Ovary (tissue), 3 donors: ENCODE measurements around the gene ANXA11.

Experiments used
- CTCF ChIP-seq, 3 donors: fragments of 450-650 bp in 2 of 3; fragments of 200-600 bp in 1 of 3; IDR thresholded peaks; one replicate each; pipeline versions ENCODE4 v1.5.1 to v1.8.0; 2016 to 2022; ENCODE audit warnings: antibody characterized with exemption in 3 of 3, mild to moderate bottlenecking in 1 of 3
- EP300 ChIP-seq: sonication (generic); formaldehyde crosslinking; IDR thresholded peaks from one replicate; pipeline ENCODE4 v1.6.1; 2017; ENCODE audit warnings: antibody characterized with exemption
- POLR2A ChIP-seq: fragments of 450-650 bp; IDR thresholded peaks from one replicate; pipeline ENCODE4 v1.6.1; 2017; ENCODE audit warnings: antibody characterized with exemption, mild to moderate bottlenecking, moderate library complexity
- donor health status: DM: no; HTN: no; CAD: no.

GRCh38 chr10:80176526-80176925 lies 28.8 kb downstream of the ANXA11 start:
- TF ChIP-seq POLR2A (no peak), CTCF (IDR thresholded peaks at IDR 0.05) (no peak), EP300 (no peak)
